ENCODE measurements around the gene RAB7A.
"Not testable (repeated sequence)": the region's sequence is repeated elsewhere in the genome, so short reads cannot be mapped to it uniquely, and the experiment has no call there.

Gene RAB7A

DNA sequence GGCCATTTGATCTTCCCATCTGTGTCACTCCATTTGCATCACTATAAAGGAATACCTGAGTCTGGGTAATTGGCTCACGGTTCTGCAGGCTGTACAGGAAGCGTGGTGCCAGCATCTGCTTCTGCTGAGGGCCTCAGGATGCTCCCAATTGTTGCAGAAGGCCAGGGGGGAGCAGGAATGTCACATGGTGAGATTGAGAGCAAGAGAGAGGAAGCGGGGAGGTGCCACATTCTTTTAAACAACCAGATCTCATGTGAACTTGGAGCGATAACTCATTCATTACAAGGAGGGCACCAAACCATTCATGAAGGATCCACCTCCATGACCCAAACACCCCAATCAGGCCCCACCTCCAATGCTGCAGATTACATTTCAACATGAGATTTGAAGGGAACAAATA is 13.1 kb upstream of the RAB7A start:
- DNase-seq = no peak

DNA sequence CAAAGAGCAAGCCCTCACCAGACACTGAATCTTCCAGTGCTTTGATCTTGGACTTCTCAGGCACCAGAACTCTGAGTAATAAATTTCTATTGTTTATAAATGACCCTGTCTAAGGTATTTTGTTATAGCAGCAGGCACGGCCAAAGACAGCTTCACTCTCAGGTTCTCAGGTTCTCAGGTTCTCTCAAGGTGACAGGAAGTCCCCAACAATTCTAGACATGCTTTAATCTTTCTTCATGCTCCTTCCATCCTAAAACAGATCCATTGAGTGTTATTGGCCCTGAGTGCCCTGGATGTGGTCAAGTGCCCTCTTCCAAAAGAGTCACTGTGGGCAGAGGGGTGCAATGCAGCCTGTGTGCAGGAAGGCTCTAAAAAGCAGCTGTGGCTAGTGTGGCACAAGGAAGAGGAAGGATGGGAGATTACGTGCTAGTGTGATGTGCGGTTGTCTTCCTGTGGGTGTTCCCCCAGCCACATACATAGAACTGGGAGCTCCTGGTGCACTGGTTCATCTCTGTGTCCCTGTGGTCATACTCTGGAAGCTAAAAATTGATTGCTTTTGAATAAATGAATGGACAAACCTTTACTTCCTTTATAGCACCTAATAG is 11.0 kb upstream of the RAB7A start:
- no peak for DNase-seq

DNA sequence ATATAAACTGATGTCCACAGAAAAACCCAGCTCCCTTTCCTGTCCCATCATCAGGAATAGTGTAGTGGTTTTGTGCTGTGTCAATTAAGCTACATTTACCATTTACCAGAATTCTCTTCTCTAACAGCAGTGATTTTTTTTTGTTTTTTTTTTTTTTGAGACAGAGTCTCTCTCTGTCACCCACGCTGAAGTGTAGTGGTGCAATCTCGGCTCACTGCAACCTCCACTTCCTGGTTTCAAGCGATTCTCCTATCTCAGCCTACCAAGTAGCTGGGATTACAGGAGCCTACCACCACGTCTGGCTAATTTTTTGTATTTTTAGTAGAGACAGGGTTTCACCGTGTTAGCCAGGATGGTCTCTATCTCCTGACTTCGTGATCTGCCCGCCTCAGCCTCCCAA is 7.1 kb upstream of the RAB7A start:
- not testable (repeated sequence) for DNase-seq

GRCh38 chr3:128720891-128721290 is 5.1 kb upstream of the RAB7A start:
- no peak for DNase-seq

GRCh38 chr3:128723477-128723876 is 2.5 kb upstream of the RAB7A start:
- no peak for DNase-seq

DNA sequence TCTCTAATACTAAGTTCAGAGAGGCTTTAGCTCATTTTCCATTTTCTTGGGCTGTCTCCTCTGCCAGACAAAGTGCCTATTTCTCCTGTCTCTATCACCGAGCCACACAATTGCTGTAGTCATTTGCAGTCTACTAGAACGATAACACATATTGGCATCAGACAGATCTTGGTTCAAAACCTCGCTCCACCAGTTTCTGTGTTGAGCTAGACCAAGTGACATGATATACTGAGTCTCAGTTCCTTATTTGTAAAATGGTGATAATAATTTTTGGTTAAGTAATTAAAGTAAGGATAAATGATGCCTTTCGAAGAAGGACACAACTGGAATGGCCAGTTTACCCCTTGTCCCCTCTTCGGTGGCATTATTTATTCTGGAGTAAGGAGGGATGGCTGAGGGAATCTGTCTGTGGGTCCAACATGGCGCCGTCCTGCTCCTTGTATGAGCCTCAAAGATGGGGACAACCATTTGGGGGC is 398 bp upstream of the RAB7A start:
- no peak for DNase-seq

GRCh38 chr3:128727059-128727458 is 1.1 kb downstream of the RAB7A start:
- no peak for DNase-seq

DNA sequence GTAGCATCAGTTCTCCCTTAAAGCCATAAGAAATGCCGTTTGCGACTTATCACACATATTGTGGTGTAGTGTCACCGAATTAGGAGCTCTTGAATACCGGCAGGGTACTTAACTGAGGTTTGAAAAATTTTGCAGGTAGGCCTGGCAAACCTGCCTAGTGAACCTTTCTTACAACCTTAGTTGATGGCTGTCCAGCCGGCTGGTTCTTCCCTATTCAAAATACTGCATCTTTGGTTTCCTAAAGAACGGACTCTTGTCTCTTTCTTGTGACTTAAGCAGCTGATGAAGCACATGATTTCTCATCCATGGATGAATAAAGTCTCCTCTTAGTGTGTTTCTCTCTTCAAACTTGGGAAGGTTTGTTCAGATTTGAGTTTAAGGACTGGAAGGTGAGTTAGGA is 1.5 kb downstream of the RAB7A start:
- DNase-seq = no peak

DNA sequence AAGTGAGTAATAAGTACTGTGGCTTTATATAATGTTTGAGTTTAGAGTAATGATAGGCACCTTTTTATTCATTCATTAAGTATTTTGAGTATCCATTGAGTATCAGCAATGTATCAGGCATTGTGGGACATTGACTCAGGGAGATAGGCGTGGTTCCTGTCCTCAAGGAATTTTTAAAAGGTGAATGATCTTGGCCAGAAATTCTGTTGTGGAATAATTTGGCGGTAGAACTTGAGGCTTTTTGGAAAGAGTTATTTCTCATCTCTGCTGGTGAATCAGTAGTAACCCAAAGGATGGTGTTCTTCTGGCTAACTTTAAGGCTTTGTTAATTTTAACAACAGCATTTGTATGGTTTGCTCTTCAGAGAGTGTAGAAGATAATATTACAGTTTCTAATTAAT is 2.0 kb downstream of the RAB7A start:
- DNase-seq = no peak

DNA sequence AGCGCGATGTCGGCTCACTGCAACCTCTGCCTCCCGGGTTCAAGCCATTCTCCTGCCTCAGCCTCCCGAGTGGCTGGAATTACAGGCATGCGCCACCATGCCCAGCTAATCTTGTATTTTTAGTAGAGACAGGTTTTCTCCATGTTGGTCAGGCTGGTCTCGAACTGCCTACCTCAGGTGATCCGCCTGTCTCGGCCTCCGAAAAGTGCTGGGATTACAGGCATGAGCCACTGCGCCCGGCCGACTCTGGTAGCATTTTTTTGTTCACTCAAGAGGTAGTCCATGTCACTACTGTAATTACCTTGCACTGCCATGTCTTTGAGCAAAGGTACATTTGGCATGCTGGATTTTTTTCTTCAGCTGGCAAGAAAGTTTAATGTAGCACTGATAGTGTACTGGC is 2.5 kb downstream of the RAB7A start:
- not testable (repeated sequence) for DNase-seq

DNA sequence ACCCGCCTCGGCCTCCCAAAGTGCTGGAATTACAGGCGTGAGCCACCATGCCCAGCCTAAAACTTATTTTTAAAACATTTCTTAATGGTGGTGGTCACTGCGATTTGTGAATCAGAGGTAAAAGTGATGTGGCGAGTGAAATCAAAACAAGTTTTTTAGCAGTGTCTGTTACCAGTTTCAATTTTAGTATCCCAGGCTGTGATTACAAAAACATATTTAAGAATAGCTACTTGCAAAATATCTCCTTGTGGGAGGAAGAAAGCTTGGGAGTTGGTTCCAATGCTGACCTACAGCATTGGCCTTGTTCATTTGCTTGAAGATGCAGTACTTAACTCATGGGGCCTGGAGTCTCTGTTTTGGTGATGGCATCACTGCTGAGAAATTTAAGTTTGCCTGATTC is 4.5 kb downstream of the RAB7A start:
- DNase-seq = no peak

DNA sequence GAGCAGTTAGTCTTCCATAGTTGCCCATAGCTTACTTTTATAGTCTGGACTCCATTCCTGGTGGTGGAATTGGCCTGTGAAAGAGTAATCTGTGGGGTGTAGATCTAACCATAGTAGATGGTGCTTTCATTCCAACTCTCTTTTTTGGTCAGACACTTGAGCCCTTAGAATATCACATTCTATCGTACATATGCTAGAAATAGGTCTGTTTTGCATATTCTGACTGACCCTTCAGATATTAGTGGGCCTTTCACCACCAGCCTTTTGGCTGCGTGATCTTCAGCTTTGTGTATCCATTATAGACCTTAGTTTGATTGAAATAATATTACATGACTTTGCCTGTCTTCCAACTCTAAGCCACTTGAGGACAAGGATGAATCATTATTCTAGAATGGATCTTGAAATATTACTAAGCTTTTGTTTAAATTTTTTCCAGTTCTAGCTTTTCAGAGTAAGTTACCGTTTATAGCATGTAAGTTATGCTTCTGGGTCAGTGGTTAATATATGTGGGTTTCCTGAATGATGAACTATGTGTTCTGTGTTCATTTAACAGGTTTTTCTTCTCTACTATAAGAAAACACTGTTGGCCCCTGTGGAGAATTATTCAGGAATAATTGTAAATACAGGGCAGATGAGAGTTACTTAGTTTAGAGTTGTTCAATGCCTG is 8.7 kb downstream of the RAB7A start:
- no peak for DNase-seq

DNA sequence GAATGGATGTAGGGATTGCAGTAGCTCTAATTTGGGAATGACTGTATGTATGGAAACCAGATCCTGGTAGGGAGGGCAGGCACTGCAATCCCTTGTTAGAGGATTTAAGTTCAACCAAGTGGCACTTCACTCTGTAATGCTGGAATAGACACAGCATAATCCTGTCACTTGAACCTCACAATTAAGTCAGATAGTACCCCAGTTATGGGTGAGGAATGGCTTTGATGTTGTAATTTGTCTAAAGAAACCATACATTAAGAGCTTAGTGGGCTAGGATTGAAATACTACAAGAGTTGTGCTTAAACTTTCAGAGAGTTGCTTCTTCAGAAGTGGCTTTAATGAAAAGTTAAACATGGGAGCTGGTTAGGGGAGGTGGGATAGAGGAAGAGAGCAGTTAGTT is 9.3 kb downstream of the RAB7A start:
- no peak for DNase-seq

DNA sequence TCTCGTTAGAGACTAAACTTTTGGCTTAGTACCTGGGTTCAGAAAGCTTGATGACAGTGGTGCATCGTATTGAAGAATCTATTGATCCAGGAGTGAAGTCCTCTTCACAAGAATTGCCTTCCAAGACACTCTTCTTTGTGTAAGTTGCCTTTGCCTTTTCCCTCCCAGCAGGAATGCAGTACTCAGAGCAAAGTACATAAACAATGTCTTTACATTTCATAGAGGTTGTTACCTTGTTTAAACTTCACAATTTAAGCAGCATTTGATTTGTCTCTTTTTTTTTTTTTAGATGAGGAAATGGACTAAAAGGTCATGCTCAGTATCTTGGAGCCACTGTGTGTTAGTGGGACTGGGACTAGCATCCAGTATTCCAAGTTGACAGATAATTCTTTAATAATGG is 9.9 kb downstream of the RAB7A start:
- no peak for DNase-seq

- DNase-seq = no peak
Measured at GRCh38 chr3:128736601-128737000, 10.6 kb downstream of the RAB7A start.

GRCh38 chr3:128740621-128741020 is 14.6 kb downstream of the RAB7A start:
- no peak for DNase-seq

DNA sequence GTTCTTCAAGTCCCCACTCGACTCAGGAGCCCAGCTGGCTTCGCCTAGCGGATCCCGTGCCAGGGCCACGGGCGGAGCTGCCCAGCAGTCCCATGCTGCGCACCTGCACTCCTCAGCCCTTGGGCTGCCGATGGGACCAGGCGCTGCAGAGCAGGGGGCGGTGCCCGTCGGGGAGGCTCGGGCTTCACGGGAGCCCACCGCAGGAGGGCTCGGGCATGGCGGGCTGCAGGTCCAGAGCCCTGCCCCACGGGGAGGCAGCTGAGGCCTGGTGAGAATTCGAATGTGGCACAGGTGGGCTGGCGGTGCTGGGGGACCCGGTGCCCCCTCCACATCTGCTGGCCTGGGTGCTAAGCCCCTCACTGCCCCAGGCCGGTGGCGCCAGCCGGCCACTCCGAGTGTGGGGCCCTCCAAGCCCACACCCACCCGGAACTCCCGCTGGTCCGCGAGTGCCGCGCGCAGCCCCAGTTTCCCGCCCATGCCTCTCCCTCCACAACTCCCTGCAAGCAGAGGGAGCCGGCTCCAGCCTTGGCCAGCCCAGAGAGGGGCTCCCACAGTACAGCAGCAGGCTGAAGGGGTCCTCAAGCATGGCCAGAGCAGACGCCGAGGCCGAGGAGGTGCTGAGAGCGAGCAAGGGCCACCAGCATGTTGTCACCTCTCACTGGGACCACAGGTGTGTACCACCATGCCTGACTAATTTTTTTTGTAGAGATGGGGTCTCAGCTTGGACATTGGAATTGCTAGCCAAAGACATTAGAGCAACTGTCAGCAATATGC is 17.0 kb downstream of the RAB7A start:
- DNase-seq = no peak

DNA sequence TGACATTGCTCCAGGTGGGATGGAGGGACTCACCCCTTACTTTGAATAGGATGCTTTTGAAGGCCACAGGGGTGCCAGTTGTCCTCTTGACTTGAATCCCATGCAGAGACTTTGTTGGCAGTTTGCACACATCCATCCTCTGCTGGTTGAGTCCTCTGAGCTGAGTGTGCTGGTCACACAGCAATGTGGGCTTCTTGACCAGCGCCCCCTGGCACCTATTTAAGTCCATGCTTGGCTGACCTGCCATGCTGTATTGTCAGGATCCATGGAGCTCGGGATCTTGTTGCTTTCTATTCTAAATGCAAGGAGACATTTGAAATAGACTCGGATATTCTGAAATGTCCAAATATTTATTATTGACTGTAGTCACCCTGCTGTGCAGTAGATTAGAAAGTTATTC is 19.8 kb downstream of the RAB7A start:
- DNase-seq = no peak

- no peak for DNase-seq
Measured at GRCh38 chr3:128746881-128747280, 20.9 kb downstream of the RAB7A start.

GRCh38 chr3:128748557-128748956 is 22.6 kb downstream of the RAB7A start:
- DNase-seq = no peak

DNA sequence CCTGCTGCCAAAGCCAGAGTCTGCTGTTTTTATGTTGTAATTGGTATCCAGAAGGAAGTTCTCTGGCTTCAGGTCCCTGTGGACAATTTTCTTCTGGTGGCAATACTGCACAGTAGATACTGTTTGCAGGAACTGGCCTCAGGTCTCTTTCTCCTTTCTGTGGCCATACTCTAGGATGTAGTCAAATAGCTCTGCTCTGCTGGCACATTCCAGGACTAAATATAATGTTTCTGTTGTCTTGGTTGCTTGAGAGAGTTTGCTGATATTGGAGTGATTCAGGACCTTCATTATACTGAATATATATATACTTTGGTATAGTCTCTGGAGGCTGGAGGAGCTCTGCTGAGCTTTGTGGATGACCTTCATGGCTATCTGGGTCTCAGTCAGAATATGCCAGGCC is 23.1 kb downstream of the RAB7A start:
- no peak for DNase-seq

GRCh38 chr3:128749561-128749960 is 23.6 kb downstream of the RAB7A start:
- not testable (repeated sequence) for DNase-seq

DNA sequence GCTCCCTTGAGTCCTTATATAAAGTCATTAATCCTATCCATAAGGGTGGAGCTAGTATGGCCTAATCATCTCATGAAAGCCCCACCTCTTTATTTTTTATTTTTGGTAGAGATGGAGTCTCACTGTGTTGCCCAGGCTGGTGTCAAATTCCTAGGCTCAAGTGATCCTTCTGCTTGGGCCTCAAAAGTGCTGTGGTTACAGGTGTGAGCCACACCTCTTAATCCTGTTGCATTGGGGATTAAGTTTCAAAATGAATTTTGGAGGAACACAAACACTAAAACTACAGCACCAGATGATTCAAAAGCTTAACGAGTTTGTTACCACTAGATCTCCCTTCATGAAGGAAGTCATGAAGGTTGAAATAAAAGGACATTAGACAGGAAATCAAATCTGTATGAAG is 27.7 kb downstream of the RAB7A start:
- DNase-seq = no peak

DNA sequence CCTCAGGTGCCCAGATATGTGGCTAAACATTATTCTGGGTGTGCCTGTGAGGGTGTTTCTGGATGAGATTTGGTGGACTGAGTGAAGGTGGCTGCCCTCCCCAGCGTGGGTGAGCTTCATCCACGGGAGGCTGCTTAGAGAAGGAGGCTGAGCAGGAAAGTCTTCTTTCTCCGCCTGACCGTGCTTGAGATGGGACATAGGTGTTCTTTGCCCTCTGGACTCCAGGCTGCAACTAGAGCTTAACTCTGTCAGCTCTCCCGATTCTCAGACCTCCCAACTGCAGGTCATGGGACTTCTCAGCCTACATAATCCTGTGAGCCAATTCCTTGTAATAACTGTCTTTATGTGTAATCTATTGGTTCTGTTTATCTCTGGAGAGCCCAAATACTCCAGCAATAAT is 34.1 kb downstream of the RAB7A start:
- DNase-seq = no peak
